SKM-1 (cell line): Measurements from ENCODE around the gene TBC1D3B.
A peak's percentile ranks its signal among the peaks of the same experiment; 100 is the strongest.
"Not testable (repeated sequence)": the region's sequence is repeated elsewhere in the genome, so short reads cannot be mapped to it uniquely, and the experiment has no call there.

ENCODE experiments used
- DNase-seq: peaks from one replicate; lab custom pipeline; 2025; ENCODE audit not compliant: unreplicated experiment; lab: John Stamatoyannopoulos, UW

Gene TBC1D3B

DNA sequence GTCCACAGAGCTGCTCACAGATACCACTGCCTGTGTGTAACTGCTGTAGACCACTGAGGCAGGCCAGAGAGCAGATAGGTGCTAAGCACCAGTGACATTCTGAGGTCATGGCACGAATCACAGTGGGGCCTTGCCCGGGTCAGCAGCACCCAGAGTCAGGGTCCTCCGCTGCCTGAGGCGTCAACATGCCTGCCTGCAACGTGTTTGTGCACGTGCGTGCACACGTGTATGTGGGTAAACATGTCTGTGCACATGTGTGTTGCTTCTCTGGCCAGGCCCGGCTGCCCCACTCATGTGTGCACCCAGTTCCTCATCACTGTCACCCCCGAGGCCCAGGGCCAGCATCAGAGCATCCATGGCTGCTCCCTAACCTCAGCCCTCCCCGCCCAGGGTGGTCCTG, at the start of gene TBC1D3B:
TBC1D3B (minus strand) TSS at position 101 of the 400 bp plus-strand sequence. CDS start 1,586 bp downstream, outside the sequence.
- DNase-seq, result not testable (repeated sequence)

DNA sequence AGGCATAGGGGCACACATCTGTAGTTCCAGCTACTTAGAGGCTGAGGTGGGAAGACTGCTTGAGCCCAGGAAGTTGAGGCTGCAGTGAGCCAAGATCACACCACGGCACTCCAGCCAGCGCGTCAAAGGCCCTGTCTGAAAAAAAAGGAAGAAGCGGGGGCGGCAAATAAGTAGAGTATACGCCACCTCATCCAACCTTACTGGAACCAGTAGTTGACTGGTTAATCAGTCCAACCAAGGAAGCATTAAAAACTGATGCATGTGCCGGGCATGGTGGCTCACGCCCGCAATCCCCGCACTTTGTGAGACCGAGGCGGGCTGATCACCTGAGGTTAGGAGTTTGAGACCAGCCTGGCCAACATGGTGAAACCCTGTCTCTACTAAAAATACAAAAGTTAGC, 46.5 kb upstream of the TBC1D3B start:
- DNase-seq, result not testable (repeated sequence)

DNA sequence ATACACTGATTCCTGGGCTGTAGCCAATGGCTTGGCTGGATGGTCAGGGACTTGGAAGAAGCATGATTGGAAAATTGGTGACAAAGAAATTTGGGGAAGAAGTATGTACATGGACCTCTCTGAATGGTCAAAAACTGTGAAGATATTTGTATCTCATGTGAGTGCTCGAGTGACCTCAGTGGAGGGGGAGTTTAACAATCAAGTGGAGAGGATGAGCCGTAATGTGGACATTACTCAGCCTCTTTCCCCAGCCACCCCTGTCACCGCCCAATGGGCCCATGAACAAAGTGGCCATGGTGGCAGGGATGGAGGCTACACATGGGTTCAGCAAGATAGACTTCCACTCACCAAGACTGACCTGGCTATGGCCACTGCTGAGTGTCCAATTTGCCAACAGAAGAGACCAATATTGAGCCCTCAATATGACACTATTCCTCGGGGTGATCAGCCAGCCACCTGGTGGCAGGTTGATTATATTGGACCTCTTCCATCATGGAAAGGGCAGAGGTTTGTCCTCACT, 45.2 kb upstream of the TBC1D3B start:
- not testable (repeated sequence) for DNase-seq

DNA sequence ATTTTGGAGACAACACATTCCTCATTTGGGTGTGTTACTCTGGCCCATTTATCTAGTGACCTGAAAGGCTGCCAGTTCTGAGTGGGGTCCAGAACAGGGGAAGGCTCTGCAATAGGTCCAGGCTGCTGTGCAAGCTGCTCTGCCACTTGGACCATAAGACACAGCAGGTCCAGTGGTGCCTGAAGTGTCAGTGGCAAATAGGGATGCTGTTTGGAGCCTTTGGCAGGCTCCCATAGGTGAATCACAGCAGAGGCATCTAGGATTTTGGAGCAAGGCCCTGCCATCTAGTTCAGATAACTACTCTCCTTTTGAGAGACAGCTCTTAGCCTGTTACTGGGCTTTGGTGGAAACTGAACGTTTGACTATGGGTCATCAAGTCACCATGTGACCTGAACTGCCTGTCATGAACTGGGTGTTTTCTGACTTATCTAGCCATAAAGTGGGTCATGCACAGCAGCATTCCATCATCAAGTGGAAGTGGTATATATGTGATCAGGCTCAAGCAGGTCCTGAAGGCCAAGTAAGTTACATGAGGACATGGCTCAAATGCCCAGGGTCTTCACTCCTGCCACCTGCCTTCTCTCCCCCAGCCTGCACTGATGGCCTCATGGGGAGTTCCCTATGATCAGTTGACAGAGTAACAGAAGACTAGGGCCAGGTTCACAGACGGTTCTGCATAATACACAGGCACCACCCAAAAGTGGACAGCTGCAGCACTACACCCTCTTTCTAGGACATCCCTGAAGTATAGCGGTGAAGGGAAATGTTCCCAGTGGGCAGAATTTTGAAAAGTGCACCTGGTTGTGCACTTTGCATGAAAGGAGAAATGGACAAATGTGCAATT, 44.5 kb upstream of the TBC1D3B start:
- not testable (repeated sequence) for DNase-seq

DNA sequence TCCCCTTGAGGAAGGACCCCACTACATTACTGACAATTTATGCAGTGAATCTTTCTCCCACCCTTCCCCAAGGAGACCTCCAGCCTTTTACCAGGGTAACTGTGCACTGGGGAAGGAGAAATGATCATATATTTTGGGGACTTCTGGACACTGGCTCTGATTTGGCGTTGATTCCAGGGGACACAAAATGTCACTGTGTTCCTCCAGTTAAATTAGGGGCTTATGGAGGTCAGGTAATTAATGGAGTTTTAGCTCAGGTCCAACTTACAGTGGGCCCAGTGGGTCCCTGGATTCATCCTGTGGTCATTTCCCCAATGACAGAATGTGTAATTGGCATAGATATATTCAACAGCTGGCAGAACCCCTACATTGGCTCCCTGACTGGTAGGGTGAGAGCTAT, 43.1 kb upstream of the TBC1D3B start:
- DNase-seq, result not testable (repeated sequence)

DNA sequence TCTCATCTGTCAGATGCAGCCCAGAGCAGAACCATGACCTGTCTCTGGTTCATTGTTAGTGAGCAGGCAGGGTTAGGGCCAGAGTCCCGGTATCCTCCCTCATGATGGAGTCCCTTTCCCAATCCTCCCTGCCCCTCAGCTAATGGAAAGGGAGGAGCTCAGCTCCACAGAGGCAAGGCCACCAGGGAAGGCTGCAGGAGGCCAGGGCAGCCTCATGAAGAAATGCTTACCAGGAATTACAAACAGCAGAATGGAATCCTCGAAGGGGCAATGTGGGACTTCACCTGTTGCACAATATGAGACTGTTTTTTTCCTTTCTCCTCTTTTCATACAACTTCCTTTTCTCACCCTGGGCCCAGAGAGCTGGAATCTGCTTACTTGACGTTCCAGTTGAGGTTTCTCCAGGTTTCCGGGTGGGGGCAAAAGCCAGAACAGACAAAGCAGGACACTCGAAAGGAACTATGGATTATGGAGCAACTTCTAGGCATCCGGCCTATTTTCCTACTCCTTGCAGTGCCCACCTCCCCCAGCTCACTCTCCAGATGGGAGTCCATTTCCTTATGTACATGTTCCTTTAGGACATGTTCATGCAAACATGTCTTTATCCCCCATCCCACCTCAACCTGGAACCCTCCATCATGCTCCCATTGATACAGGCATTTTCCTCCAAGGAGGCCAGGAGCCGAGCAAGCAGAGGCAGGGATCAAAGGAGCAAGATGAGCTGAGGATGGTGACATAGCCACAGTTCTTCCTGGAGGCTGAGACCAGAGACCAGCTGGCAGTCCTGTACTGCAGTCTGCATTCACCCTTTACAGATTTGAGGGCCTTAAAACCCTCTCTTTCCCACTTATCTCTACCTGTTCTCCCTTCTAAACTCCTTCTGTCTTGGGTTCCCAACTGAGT, 39.2 kb upstream of the TBC1D3B start:
- DNase-seq, result peak; percentile 49

DNA sequence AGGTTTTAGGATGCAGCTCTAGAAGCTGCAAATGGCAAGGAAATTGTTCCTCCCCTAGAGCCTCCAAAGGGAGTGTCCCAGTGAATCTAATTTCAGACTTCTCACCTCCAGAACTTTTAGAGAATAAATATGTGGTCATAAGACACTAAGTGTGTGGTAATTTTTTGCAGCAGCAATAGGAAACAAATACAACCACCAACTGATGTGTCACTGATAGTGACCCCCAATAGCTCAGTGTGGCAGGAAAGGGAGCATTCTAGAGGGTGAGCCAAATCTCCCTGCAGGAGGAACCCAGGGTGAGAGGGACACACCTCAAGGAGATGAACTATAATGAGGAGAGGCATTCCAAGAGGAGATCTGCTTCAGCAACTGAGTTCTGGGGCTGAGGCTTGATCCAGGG, 38.5 kb upstream of the TBC1D3B start:
- peak; percentile 61 for DNase-seq

DNA sequence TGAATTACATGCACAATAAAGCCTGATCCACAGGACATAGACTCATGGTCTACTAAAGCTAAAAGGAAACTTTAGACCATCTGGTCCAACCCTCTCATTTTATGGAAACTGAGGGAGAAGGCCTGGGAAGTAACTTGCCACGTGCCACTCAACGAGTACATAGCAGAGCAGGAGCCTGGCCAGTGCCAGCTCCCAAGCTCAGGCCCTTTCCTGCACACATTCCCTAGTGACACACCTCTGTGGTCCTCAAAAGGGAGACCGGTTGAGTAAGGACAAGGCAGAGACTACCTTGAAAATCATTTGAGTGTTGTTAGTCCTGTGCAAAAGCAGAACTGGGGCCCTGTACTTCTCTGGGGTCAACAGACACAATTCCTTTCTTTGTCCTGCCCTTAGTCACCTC, 37.3 kb upstream of the TBC1D3B start:
- DNase-seq, result peak; percentile 27

DNA sequence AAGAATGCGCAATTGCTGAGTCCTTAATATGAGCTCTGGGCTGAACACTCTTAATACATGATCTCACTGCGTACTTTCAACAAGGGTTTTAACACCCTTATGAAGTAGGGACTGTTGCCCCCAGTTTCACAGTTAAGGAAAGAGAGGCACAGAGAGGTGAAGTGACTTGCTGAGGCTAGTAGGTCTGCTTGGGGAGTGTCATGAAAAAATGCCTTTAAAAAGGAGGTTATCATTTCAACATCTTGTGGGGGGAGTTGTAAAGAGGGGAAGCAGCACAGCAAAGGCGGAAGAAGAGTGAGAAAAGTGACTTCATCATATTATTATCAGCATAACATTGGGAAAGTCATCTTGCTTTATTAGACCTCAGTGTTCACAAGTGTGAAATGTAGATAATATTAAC, 36.5 kb upstream of the TBC1D3B start:
- peak; percentile 93 for DNase-seq

DNA sequence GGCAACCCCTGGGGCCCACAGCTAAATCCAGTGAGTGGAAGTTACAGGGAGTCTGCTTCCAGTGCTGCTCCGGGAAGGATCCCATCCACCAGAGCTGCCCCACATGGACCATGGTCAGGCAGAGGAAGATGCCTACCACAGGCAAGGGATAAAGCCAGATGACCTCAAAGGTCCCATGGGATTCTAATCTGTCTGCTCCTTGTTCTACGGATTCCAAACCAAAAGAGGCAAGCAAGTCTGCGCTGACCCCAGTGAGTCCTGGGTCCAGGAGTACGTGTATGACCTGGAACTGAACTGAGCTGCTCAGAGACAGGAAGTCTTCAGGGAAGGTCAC, 35.8 kb upstream of the TBC1D3B start:
- DNase-seq, result no peak

DNA sequence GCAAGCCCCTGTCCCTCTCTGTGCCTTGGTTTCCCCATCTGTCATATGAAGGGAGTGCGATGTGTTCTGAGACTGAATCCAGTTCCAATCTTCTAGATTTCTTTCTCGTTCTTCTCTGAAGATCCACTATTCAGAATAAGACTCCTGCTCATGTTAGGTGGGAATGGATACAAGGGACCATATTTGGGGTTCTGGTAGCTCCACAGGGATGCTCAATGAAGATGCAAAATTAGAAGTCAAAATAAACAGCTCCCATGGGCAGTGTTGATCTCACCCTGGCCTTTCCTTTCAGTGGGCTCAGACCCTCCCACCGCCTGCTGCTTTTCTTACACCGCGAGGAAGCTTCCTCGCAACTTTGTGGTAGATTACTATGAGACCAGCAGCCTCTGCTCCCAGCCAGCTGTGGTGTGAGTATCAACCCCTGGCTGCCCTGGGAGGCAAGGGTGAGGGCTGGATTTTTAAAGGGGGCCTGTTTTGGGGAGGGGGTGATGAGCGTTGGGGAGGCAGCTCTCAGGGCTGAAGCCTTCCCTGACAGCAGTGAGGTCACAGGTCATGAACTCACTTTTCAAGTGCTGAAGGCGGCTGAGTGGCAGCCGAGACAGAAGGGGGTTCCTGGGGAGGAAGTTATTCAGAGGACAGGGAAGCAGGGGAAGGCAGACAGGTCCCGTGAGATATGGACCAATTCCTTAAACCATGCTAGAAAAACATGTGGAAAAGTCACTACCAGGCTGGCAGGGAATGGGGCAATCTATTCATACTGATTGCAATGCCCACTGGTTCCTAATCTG, 35.2 kb upstream of the TBC1D3B start:
- DNase-seq, result peak; percentile 37

DNA sequence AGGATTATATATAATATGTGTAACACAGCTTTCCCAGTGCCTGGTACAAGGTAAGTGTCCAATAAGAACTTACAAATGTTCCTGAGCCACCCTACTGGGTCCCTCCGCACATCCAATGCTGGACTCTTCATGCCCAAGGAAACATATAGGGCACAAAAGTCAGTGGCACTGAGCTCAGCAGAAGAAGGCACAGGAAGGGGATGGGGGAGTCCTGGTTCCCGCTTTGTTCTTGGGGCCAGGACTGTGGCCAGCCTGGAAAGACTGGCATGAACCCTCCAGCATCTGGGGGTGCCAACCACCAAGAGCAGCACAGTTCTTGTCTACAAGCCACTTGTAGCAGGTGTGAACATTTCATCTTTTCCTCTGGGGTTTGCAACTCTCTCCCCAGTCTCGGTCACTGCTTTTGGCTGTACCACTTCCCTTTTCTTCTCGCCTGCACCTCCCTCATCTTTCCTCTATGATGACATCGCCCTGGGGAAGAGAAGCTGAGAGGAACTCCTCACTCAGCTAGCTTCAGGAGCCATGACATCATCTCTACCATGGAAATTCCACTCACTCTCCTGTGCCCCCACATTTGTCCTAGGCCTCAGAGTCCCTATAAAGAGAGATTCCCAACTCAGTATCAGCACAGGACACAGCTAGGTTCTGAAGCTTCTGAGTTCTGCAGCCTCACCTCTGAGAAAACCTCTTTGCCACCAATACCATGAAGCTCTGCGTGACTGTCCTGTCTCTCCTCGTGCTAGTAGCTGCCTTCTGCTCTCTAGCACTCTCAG, 34.2 kb upstream of the TBC1D3B start, which contains the start of gene CCL4L2:
CCL4L2 (plus strand) TSS at position 625 of the 773 bp plus-strand sequence.
- peak; percentile 99 for DNase-seq

DNA sequence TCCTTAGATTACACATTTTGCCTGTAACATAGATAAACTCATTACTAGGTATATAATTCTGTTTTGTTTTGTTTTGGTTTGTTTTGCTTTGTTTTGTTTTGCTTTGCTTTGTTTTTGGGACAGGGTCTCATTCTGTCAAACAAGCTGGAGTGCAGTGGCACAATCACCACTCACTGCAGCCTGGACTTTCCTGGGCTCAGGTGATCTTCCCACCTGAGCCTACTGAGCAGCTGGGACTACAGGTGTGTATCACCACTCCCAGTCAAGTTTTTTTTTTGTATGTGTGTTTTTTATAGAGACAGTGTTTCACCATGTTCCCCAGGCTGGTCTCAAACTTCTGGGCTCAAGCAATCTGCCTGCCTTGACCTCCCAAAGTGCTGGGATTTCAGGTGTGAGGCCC, 33.1 kb upstream of the TBC1D3B start:
- DNase-seq, result no peak

DNA sequence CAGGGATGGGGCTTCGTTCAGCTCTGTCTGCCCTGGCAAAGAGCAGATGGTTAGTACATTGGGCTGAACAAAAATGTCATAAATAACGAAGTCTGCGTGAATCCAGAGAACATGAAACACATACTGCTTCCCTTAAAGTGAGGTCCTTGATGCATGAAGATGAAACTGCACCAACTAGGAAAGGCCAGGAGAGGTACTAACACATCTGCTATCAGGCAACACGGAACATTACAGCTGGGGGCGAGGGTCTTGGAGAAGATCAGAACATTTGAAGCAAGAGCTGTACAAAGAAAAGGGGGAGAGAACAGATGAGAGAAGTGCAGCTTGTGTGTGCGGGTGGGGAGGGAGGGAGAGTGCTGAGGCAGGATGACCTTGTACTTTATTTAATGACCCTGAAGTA, 30.9 kb upstream of the TBC1D3B start:
- not testable (repeated sequence) for DNase-seq

DNA sequence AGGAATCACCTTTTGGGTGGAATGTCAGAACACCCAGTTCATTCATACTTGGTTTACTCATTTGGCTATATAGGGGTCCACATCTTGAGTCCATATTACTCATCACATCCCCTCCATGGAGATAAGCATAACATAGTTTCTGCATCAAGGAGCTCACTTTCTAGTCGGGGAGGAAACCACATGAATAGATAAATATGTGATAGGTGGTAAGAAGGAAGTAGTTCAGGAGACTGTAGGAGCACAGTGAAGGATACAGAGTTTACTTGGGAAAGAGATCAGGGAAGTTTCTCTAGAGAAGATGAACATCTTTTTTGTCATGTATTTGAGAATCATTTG, 30.0 kb upstream of the TBC1D3B start:
- DNase-seq, result peak; percentile 61

DNA sequence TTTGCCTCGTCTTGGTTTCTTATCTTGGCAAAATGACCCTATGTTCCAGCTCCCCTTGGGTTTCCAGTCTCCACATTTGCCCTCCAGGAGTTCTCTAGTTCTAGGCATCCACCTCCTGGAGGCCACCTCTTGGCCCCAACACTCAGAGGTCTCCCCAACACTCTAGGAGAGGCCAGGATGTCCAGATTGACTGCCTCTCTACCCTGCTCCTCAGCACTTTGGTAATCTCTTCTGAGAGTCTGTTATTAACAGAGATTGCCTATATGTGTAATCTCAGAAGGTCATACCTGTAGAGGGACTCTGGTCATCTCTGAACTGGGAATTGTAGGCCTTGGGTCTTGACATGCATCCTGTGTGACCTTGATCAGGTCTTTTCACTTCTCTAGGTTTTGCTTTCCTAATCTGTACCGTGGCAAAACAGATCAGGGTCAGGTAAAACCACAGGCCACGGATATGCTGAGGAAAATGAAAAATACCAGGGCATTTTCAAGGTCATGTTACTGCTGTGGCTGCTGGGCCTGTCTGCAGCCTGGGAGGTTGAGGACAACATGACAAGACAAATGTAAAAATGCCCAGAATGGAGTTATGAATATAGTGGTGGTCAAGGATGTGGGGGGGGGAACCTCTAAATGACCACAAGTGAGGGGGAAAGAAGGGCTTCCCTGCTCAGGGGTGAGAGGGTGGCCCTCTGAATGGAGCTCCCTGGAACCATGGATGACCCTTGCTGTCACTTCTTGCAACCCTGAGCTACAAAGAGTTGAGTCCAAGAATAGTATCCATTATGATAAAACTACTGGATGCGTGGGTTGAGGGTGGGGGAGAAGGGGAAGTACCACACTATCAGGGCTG, 29.4 kb upstream of the TBC1D3B start:
- DNase-seq, result no peak

DNA sequence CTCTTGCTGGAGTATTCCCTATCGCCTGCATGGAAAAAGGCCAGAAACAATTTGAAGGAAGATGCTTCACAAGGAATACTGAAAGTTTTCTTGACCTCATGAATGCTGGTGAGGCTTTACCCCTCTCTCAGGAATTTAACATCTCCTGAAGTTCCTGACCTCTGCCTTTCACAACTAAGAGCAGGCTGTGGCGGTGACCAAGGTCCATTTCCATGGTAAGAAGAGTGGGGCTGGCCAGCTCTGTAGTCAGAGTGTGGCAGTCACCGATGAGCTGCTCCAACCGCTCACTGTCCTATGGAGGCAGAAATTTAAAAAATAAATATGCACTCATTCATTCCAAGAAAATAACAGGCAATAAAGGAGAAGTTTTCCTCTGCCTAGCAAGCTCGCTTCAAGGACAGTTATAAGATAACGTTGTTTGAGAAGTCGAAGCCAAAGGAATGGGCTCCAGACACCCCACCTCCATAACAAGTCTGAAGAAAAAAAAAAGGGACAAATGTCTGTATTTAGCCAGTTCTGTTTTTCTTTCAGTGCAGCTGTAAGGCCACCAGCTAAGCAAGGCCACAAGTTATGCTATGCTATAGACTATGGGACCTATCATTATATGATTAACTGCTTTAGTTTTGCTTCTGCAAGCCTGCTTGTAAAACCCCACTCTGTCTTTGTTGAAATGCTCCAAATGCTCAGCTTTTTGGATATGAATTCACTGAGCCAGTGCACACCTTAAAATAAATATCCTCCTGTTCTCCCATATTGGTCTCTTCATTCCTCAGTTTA, 28.5 kb upstream of the TBC1D3B start:
- no peak for DNase-seq

DNA sequence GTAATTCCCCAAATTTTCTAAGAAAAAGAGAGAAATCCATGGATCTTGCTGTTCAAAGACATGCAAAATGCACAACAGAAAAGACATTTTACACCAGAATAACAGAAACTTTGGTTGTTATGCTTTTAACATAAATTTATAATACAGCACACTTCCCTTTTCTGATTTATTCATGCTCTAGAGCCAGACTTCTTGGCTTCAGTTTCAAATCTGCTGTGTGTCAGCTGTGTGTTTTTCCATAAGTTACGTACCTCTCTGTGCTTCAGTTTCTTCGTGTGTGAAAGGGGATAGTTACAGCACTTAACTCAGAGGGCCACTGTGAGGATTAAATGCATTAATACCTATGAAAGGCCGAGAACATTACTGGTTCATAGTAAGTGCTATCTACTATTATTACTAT, 26.9 kb upstream of the TBC1D3B start:
- no peak for DNase-seq

DNA sequence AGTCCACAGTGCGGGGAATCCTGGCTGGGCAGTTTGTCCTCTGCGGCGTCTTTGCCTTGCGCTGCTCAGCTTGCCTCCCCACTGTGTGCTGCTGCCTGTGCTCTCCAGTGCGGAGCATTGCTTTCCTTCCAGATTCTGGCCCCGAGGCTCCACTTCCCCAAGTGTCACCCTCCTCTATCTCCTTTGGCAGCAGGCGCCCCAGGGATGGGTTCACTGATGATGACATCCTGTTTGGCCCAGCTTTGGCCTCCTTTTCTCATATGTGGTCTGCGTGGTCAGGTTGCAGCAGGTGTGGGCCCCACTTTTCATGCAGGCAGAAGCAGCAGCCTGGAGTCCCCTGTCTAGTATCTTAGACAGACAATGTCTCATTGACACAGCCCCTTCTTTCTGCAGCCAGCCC, 25.1 kb upstream of the TBC1D3B start:
- peak; percentile 99 for DNase-seq
